ENCODE measurements around the gene TOP1. TPM values are rescaled to one million over a fixed set of nuclear protein-coding genes. Genes with fewer than 3 reads are reported as not detected.

TOP1 gene
- total RNA-seq, 1 experiment from 2014 or later: 29.1 TPM

- Histone ChIP-seq H3K27ac (ENCODE audit: low read length) (no peak overlapping the region), H3K9me3 (ENCODE audit: low read length) (no peaks in the 10 kb centered on the region), H3K4me2 (ENCODE audit: low read length) (no peak overlapping the region), H3K9me2 (replicated peaks; ENCODE audit: low read length) (no peaks in the 10 kb centered on the region), H3K4me3 (ENCODE audit: low read length) (no peak overlapping the region), H3K9ac (ENCODE audit: low read length) (no peak overlapping the region), H3K4me1 (ENCODE audit: insufficient read depth, low read length) (no peaks in the 10 kb centered on the region), H4K20me1 (ENCODE audit: low read length) (peaks cover 29% of the 10 kb centered on the region; the same call in 1 of the 2 replicates), H3F3A (ENCODE audit: low read length, unreplicated experiment) (no peaks in the 10 kb centered on the region), H2AFZ (ENCODE audit: low read length) (no peak overlapping the region), H3K27me3 (ENCODE audit: low read length) (no peaks in the 10 kb centered on the region), H3K36me3 (ENCODE audit: low read depth, low read length) (peaks cover 11% of the 10 kb centered on the region; the same call in 1 of the 2 replicates), H3K79me2 (ENCODE audit: low read length) (peaks cover 38% of the 10 kb centered on the region)
- POLR2A ChIA-PET (ENCODE audit: unreplicated experiment): no interaction called here
- CTCF ChIA-PET: interaction anchor here (0.6 kb wide), 1 partner anchor 63 kb away, joined by 3 read pairs; no protein-coding TSS in a partner anchor
- intact Hi-C loops (cut with micrococcal nuclease): no loop called here
- TF ChIP-seq EZH2 (IDR thresholded peaks at IDR 0.05; ENCODE audit: low read length, unreplicated experiment) (no peak), EZH2phosphoT487 (IDR thresholded peaks at IDR 0.05; ENCODE audit: borderline replicate concordance, low read length) (no peak), CTCF (conservative IDR thresholded peaks at IDR 0.05; ENCODE audit: low read depth, low read length) (no peak)
- BruUV-seq (replicated peaks): no TSS peak
- DNase-seq: no peak
- ATAC-seq: no peak
Observed at GRCh38 chr20:41158082-41158625, 129.5 kb downstream of the TOP1 start.

GRCh38 chr20:41159547-41159946 is 130.9 kb downstream of the TOP1 start:
- H3F3A ChIP-seq (ENCODE audit: low read length, unreplicated experiment): no peaks in the 10 kb centered on the region
- peaks cover 25% of the 10 kb centered on the region for H3K36me3 ChIP-seq (ENCODE audit: low read depth, low read length)
- ChIA-PET POLR2A (ENCODE audit: unreplicated experiment) (no interaction called here), CTCF (no interaction called here)
- H3K27ac ChIP-seq (ENCODE audit: low read length): no peak overlapping the region
- H3K79me2 ChIP-seq (ENCODE audit: low read length): peaks cover 34% of the 10 kb centered on the region
- peaks cover 23% of the 10 kb centered on the region; the same call in 1 of the 2 replicates for H4K20me1 ChIP-seq (ENCODE audit: low read length)
- intact Hi-C loops (cut with micrococcal nuclease): no loop called here
- H3K4me1 ChIP-seq (ENCODE audit: insufficient read depth, low read length): no peaks in the 10 kb centered on the region
- no peak for ATAC-seq
- DNase-seq: no peak
- H3K9ac ChIP-seq (ENCODE audit: low read length): no peak overlapping the region
- no peak overlapping the region for H2AFZ ChIP-seq (ENCODE audit: low read length)
- no peak overlapping the region for H3K4me2 ChIP-seq (ENCODE audit: low read length)
- H3K4me3 ChIP-seq (ENCODE audit: low read length): no peak overlapping the region
- no peaks in the 10 kb centered on the region for H3K9me2 ChIP-seq (replicated peaks; ENCODE audit: low read length)
- H3K27me3 ChIP-seq (ENCODE audit: low read length): no peaks in the 10 kb centered on the region
- no peak for TF ChIP-seq EZH2phosphoT487 (IDR thresholded peaks at IDR 0.05; ENCODE audit: borderline replicate concordance, low read length)
- no peak for TF ChIP-seq EZH2 (IDR thresholded peaks at IDR 0.05; ENCODE audit: low read length, unreplicated experiment)
- TF ChIP-seq CTCF (conservative IDR thresholded peaks at IDR 0.05; ENCODE audit: low read depth, low read length): no peak
- BruUV-seq (replicated peaks): no TSS peak
- no peaks in the 10 kb centered on the region for H3K9me3 ChIP-seq (ENCODE audit: low read length)

GRCh38 chr20:41160686-41161085 is 132.1 kb downstream of the TOP1 start:
- DNase-seq (no peak), ATAC-seq (no peak)
- Histone ChIP-seq H4K20me1 (ENCODE audit: low read length) (peaks cover 12% of the 10 kb centered on the region; the same call in 1 of the 2 replicates), H3K4me1 (ENCODE audit: insufficient read depth, low read length) (no peaks in the 10 kb centered on the region), H3K4me2 (ENCODE audit: low read length) (no peak overlapping the region), H3K27me3 (ENCODE audit: low read length) (no peaks in the 10 kb centered on the region), H3K9me2 (replicated peaks; ENCODE audit: low read length) (no peaks in the 10 kb centered on the region), H3K4me3 (ENCODE audit: low read length) (no peak overlapping the region), H3K36me3 (ENCODE audit: low read depth, low read length) (peaks cover 34% of the 10 kb centered on the region), H3F3A (ENCODE audit: low read length, unreplicated experiment) (no peaks in the 10 kb centered on the region), H2AFZ (ENCODE audit: low read length) (no peak overlapping the region), H3K9me3 (ENCODE audit: low read length) (no peaks in the 10 kb centered on the region), H3K9ac (ENCODE audit: low read length) (no peak overlapping the region), H3K27ac (ENCODE audit: low read length) (no peak overlapping the region), H3K79me2 (ENCODE audit: low read length) (peaks cover 23% of the 10 kb centered on the region)
- intact Hi-C loops (cut with micrococcal nuclease): no loop called here
- no TSS peak for BruUV-seq (replicated peaks)
- ChIA-PET CTCF (no interaction called here), POLR2A (ENCODE audit: unreplicated experiment) (no interaction called here)
- TF ChIP-seq EZH2phosphoT487 (IDR thresholded peaks at IDR 0.05; ENCODE audit: borderline replicate concordance, low read length) (no peak), EZH2 (IDR thresholded peaks at IDR 0.05; ENCODE audit: low read length, unreplicated experiment) (no peak), CTCF (conservative IDR thresholded peaks at IDR 0.05; ENCODE audit: low read depth, low read length) (no peak)

All from PC-3 (cell line).